GM21423 (cell line): ENCODE measurements around the gene ETNK2.

Experiments
- ATAC-seq: cut with Tn5 transposase; IDR thresholded peaks from one replicate; pipeline ENCODE4 v1.9.1; 2021; ENCODE audit warnings: mild to moderate bottlenecking, moderate library complexity; ENCODE audit not compliant: unreplicated experiment

ETNK2 gene

GRCh38 chr1:204127597-204128242, 24.1 kb downstream of the ETNK2 start:
- ATAC-seq = no peak

- ATAC-seq = no peak
Observed at GRCh38 chr1:204126956-204127355, 24.9 kb downstream of the ETNK2 start.

GRCh38 chr1:204126386-204126785, 25.5 kb downstream of the ETNK2 start:
- no peak for ATAC-seq

- ATAC-seq = no peak
Observed at GRCh38 chr1:204125759-204126351, 26.0 kb downstream of the ETNK2 start.

GRCh38 chr1:204124639-204125038, 27.2 kb downstream of the ETNK2 start:
- no peak for ATAC-seq

GRCh38 chr1:204123376-204123775, 28.5 kb downstream of the ETNK2 start:
- ATAC-seq = no peak

- ATAC-seq = no peak
Observed at GRCh38 chr1:204121840-204122555, 29.8 kb downstream of the ETNK2 start.

- no peak for ATAC-seq
Observed at GRCh38 chr1:204116539-204116938, 35.3 kb downstream of the ETNK2 start.

GRCh38 chr1:204115116-204115515, 36.7 kb downstream of the ETNK2 start:
- no peak for ATAC-seq

GRCh38 chr1:204114606-204115005, 37.2 kb downstream of the ETNK2 start:
- no peak for ATAC-seq

- ATAC-seq = no peak
Observed at GRCh38 chr1:204113896-204114295, 37.9 kb downstream of the ETNK2 start.

- no peak for ATAC-seq
Observed at GRCh38 chr1:204112876-204113730, 38.7 kb downstream of the ETNK2 start.

- ATAC-seq = no peak
Observed at GRCh38 chr1:204110894-204111633, 40.8 kb downstream of the ETNK2 start.

GRCh38 chr1:204108312-204109141, 43.3 kb downstream of the ETNK2 start:
- no peak for ATAC-seq

- ATAC-seq = no peak
Observed at GRCh38 chr1:204107892-204108291, 44.0 kb downstream of the ETNK2 start.

GRCh38 chr1:204106825-204107224, 45.0 kb downstream of the ETNK2 start:
- ATAC-seq = no peak

GRCh38 chr1:204105131-204105515, 46.7 kb downstream of the ETNK2 start:
- no peak for ATAC-seq

GRCh38 chr1:204104331-204105130, 47.3 kb downstream of the ETNK2 start:
- ATAC-seq = no peak

GRCh38 chr1:204103431-204103741, 48.5 kb downstream of the ETNK2 start:
- no peak for ATAC-seq
